Measurements from ENCODE around the gene PPP2R5C.

Gene PPP2R5C

GRCh38 chr14:101937926-101938767 lies 176.6 kb downstream of the PPP2R5C start:
- TF ChIP-seq TEAD4 (IDR thresholded peaks at IDR 0.05) (no peak), EGR1 (IDR thresholded peaks at IDR 0.05) (no peak), CREB1 (IDR thresholded peaks at IDR 0.05; ENCODE audit: low read depth) (no peak), MAX (IDR thresholded peaks at IDR 0.05) (no peak), RAD21 (IDR thresholded peaks at IDR 0.05; ENCODE audit: low read depth) (no peak), ZBTB7A (IDR thresholded peaks at IDR 0.05; ENCODE audit: low read depth) (no peak), NFIC (IDR thresholded peaks at IDR 0.05) (no peak), YY1 (IDR thresholded peaks at IDR 0.05; ENCODE audit: low read depth) (no peak), FOXM1 (IDR thresholded peaks at IDR 0.05; ENCODE audit: borderline replicate concordance, low read depth) (no peak), EP300 (IDR thresholded peaks at IDR 0.05; ENCODE audit: borderline replicate concordance) (no peak), TAF1 (IDR thresholded peaks at IDR 0.05; ENCODE audit: low read depth) (no peak), CEBPB (IDR thresholded peaks at IDR 0.05) (no peak), TCF12 (IDR thresholded peaks at IDR 0.05; ENCODE audit: low read depth) (no peak), USF1 (IDR thresholded peaks at IDR 0.05) (no peak)
- TF ChIP-seq, protein P1, sequence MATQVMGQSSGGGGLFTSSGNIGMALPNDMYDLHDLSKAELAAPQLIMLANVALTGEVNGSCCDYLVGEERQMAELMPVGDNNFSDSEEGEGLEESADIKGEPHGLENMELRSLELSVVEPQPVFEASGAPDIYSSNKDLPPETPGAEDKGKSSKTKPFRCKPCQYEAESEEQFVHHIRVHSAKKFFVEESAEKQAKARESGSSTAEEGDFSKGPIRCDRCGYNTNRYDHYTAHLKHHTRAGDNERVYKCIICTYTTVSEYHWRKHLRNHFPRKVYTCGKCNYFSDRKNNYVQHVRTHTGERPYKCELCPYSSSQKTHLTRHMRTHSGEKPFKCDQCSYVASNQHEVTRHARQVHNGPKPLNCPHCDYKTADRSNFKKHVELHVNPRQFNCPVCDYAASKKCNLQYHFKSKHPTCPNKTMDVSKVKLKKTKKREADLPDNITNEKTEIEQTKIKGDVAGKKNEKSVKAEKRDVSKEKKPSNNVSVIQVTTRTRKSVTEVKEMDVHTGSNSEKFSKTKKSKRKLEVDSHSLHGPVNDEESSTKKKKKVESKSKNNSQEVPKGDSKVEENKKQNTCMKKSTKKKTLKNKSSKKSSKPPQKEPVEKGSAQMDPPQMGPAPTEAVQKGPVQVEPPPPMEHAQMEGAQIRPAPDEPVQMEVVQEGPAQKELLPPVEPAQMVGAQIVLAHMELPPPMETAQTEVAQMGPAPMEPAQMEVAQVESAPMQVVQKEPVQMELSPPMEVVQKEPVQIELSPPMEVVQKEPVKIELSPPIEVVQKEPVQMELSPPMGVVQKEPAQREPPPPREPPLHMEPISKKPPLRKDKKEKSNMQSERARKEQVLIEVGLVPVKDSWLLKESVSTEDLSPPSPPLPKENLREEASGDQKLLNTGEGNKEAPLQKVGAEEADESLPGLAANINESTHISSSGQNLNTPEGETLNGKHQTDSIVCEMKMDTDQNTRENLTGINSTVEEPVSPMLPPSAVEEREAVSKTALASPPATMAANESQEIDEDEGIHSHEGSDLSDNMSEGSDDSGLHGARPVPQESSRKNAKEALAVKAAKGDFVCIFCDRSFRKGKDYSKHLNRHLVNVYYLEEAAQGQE (IDR thresholded peaks at IDR 0.05; ENCODE audit: low read depth): no peak

- no peak for TF ChIP-seq RAD21 (IDR thresholded peaks at IDR 0.05; ENCODE audit: low read depth)
- TF ChIP-seq EP300 (IDR thresholded peaks at IDR 0.05; ENCODE audit: borderline replicate concordance): no peak
- TF ChIP-seq ZBTB7A (IDR thresholded peaks at IDR 0.05; ENCODE audit: low read depth): no peak
- TF ChIP-seq TEAD4 (IDR thresholded peaks at IDR 0.05): no peak
- no peak for TF ChIP-seq CEBPB (IDR thresholded peaks at IDR 0.05)
- no peak for TF ChIP-seq FOXM1 (IDR thresholded peaks at IDR 0.05; ENCODE audit: borderline replicate concordance, low read depth)
- TF ChIP-seq EGR1 (IDR thresholded peaks at IDR 0.05): no peak
- TF ChIP-seq USF1 (IDR thresholded peaks at IDR 0.05): no peak
- no peak for TF ChIP-seq NFIC (IDR thresholded peaks at IDR 0.05)
- no peak for TF ChIP-seq YY1 (IDR thresholded peaks at IDR 0.05; ENCODE audit: low read depth)
- TF ChIP-seq CREB1 (IDR thresholded peaks at IDR 0.05; ENCODE audit: low read depth): no peak
These were observed 178.2 kb downstream of the PPP2R5C start for GRCh38 chr14:101939646-101940170.

- TF ChIP-seq YY1 (IDR thresholded peaks at IDR 0.05; ENCODE audit: low read depth) (no peak), RAD21 (IDR thresholded peaks at IDR 0.05; ENCODE audit: low read depth) (no peak), EGR1 (IDR thresholded peaks at IDR 0.05) (no peak), EP300 (IDR thresholded peaks at IDR 0.05; ENCODE audit: borderline replicate concordance) (no peak), CREB1 (IDR thresholded peaks at IDR 0.05; ENCODE audit: low read depth) (no peak), TEAD4 (IDR thresholded peaks at IDR 0.05) (no peak), FOXM1 (IDR thresholded peaks at IDR 0.05; ENCODE audit: borderline replicate concordance, low read depth) (no peak), ZBTB7A (IDR thresholded peaks at IDR 0.05; ENCODE audit: low read depth) (no peak)
- TF ChIP-seq, protein P1 (IDR thresholded peaks at IDR 0.05; ENCODE audit: low read depth): no peak
These were observed 182.9 kb downstream of the PPP2R5C start for GRCh38 chr14:101944451-101944850.

GRCh38 chr14:101945171-101945570 lies 183.7 kb downstream of the PPP2R5C start:
- TF ChIP-seq USF1 (IDR thresholded peaks at IDR 0.05) (no peak), YY1 (IDR thresholded peaks at IDR 0.05; ENCODE audit: low read depth) (no peak), TEAD4 (IDR thresholded peaks at IDR 0.05) (no peak), TAF1 (IDR thresholded peaks at IDR 0.05; ENCODE audit: low read depth) (no peak), CEBPB (IDR thresholded peaks at IDR 0.05) (no peak), CREB1 (IDR thresholded peaks at IDR 0.05; ENCODE audit: low read depth) (no peak), TCF12 (IDR thresholded peaks at IDR 0.05; ENCODE audit: low read depth) (no peak), NFIC (IDR thresholded peaks at IDR 0.05) (no peak), EGR1 (IDR thresholded peaks at IDR 0.05) (no peak), ZBTB7A (IDR thresholded peaks at IDR 0.05; ENCODE audit: low read depth) (no peak), MAX (IDR thresholded peaks at IDR 0.05) (no peak), FOXM1 (IDR thresholded peaks at IDR 0.05; ENCODE audit: borderline replicate concordance, low read depth) (no peak)

DNA sequence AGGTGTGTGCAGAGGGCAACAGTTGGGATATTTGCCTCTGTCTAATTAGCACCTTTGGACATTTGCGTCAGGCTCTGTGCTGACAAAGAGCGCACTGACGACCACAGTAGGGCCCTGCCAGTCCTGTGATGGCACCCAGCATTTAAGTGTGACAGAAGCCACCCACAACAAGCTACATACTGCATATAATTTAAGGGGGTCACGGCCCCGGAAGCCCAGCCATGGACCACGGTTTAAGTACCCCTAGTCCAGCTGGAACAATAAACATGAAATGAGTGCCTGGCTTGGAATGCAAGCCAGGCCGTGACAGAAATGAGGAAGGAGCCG lies 186.0 kb downstream of the PPP2R5C start:
- TF ChIP-seq USF1 (IDR thresholded peaks at IDR 0.05) (no peak), TEAD4 (IDR thresholded peaks at IDR 0.05) (no peak), NFIC (IDR thresholded peaks at IDR 0.05) (no peak), RAD21 (IDR thresholded peaks at IDR 0.05; ENCODE audit: low read depth) (no peak), CREB1 (IDR thresholded peaks at IDR 0.05; ENCODE audit: low read depth) (no peak), TCF12 (IDR thresholded peaks at IDR 0.05; ENCODE audit: low read depth) (no peak), MAX (IDR thresholded peaks at IDR 0.05) (no peak), YY1 (IDR thresholded peaks at IDR 0.05; ENCODE audit: low read depth) (no peak), ZBTB7A (IDR thresholded peaks at IDR 0.05; ENCODE audit: low read depth) (no peak), EGR1 (IDR thresholded peaks at IDR 0.05) (no peak)
- TF ChIP-seq, protein P1 (IDR thresholded peaks at IDR 0.05; ENCODE audit: low read depth): no peak
